GM19438 (cell line): ENCODE results near the gene LEFTY2.
A peak's percentile ranks its signal among the peaks of the same experiment; 100 is the strongest.
"Not testable (repeated sequence)": the region's sequence is repeated elsewhere in the genome, so short reads cannot be mapped to it uniquely, and the experiment has no call there.

Experiments
- ATAC-seq: cut with Tn5 transposase; IDR thresholded peaks from one replicate; pipeline ENCODE4 v1.9.1; 2021; ENCODE audit warnings: low read depth; ENCODE audit not compliant: unreplicated experiment

LEFTY2 gene

GRCh38 chr1:225954753-225955152 is 13.7 kb upstream of the LEFTY2 start:
- no peak for ATAC-seq

GRCh38 chr1:225953315-225953714 is 12.3 kb upstream of the LEFTY2 start:
- ATAC-seq: no peak

DNA sequence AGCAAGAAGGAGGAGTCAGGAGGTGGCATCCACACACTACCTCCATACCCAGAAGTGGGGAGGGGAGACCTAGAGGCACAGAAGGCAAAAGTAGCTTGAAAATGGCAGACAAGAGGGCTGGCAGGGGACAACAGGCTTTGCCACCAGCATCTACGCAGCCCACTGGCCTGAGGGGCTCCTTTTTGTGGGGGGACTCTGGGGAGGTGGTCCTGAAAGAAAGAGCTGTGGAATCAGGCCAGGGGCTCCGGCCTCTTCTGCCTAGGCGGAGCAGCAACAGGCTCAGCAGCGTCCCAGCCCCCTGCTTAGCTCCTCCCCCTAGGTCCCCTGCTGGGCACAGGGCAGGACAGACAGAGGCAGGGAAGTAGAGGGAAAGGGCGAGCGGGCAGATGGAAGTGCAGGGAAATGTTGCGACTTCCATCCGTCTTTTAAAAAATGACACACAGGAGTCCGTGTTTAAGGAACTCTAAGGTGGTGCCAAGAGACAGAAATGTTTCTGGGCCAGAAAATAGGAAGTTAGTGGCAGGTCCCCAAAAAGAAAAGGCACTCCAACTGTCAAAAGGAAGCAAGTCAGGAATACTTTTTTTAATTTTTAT is 10.0 kb upstream of the LEFTY2 start:
- ATAC-seq: no peak

GRCh38 chr1:225949041-225949440 is 8.0 kb upstream of the LEFTY2 start:
- ATAC-seq: no peak

DNA sequence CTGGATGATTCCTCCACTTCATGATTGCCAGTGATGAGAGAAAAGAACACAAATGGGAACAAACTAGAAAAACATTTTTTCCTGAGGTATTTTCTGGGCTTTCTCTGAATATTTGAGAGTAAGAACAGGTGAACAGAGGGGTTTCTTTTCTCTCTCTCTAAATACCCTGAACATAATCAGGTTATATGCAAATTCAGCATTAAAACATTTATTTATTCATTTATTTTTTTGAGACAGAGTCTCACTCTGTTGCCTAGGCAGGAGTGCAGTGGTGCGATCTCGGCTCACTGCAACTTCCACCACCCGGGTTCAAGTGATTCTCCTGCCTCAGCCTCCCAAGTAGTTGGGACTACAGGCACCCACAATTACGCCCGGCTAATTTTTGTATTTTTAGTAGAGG is 5.8 kb upstream of the LEFTY2 start:
- no peak for ATAC-seq

- ATAC-seq: no peak
These were observed 5.1 kb upstream of the LEFTY2 start for GRCh38 chr1:225946082-225946620.

- no peak for ATAC-seq
These were observed 4.5 kb upstream of the LEFTY2 start for GRCh38 chr1:225945564-225945963.

DNA sequence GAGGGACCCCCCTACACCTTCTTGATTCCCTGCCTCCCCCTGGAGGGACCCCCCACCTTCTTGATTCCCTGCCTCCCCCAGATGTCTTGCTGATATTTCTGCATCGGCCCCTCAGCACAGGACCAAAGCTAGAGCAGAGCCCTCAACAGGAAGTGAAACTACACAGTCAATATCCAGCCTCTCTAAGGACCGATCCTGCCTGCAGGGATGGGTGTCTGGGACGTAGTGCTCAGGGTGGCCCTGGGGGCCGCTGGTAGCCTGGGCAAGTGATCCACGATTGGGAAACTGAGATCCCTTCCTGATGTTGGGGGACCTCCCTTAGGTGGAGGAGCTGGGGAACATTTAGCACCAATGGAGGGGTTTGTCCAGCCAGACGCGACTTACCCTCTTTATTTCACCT is 3.9 kb upstream of the LEFTY2 start:
- ATAC-seq: no peak

GRCh38 chr1:225944387-225944786 is 3.4 kb upstream of the LEFTY2 start:
- ATAC-seq: no peak

DNA sequence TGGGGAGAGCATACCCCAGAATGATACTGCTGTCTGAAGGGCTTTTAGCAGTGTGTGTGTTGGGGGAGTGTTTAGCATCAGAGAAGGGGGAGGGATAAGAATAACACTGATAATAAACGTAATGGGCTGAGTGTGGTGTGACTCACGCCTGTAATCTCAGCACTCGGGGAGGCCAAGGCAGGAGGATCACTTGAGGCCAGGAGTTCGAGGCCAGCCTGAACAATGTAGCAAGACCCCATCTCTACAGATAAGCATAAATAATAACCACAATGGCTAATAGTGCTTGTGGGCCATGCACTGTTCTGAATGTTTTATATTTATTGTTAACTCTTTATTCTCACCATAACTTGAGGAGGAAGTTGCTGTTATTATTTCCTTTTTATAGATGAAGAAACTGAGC is 2.6 kb upstream of the LEFTY2 start:
- no peak for ATAC-seq

DNA sequence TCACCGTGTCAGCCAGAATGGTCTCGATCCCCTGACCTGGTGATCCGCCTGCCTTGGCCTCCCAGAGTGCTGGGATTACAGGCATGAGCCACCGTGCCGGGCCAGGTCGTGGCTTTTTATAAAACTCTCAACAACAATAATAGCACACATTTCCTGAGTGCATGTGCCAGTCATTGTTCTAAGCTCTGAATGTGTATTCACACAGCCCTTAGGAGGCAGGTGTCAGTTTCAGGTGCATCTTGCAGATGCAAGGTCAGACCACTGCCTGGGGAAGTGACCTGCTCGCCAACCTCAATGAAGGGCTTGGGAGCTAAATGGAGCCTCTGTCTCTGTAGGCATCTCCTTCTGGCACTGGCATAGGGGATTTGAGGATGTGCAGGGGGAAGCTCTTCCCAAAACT is 1.6 kb upstream of the LEFTY2 start:
- peak; percentile 81 for ATAC-seq

DNA sequence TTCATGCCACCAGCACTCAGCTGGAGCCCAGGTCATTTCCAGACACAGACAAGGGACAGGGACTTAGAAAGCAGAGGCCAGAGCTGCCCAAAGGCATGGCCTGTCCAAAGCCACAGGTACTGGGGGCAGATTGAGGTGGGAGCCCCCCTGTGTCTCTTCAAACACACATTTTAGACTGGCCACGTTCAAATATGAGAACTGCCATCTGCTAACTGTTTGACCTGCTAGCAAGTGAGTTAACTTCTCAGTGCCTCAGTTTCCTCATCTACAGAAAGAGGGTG is 862 bp upstream of the LEFTY2 start:
- no peak for ATAC-seq

DNA sequence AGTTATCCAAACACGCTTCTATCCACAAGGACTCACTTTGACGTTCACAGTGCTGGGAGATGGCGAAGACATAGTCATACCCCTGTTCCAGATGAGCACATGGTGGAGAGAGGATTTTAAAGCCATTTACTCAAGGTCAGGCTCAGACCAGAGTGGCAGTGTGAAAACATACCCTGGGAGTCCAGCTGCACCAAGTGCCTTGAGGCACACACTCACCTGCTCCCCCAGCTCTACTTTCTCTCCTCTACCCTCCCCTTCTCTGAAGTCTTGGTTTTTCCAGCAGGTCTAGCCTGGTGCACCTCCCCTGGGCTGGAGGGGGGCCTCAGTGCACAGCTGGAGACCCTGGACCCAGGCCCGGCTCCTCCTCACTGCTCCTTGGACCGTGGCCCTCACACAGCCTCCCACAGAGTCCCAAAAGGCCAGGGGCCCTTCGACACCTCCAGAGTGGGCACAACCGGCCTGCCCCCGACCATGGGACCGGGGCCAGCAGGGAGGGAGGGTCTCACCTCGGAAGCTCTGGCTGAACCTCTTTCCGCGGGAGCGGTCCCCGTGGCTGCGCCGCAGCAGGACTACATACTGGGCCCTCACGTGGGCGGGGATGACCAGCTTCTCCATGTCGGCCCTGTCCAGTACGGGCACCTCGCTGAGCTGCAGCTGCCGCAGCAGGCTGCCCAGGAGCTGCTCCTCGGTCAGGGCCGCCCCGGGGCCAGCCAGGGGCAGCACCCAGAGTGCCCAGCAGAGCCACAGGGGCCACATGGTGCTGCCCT is 452 bp downstream of the LEFTY2 start:
- ATAC-seq: no peak

DNA sequence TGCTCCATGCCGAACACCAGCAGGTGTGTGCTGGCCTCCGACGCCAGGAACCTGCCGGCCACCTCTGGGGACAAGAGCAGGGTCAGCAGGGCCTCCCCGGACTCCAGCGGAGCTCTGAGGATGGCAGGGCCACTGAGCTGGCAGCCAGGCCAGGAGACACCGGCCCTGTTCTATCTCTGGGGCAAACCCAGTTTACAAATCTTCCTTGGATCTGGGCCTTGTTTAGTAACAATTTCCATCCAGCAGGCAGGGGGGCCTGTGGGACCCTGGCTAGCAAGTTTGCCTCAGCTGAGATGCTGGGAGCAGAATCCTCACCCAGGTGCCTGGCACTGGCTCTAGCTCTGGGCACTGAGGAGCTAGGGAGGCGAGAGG is 1.1 kb downstream of the LEFTY2 start:
- not testable (repeated sequence) for ATAC-seq

DNA sequence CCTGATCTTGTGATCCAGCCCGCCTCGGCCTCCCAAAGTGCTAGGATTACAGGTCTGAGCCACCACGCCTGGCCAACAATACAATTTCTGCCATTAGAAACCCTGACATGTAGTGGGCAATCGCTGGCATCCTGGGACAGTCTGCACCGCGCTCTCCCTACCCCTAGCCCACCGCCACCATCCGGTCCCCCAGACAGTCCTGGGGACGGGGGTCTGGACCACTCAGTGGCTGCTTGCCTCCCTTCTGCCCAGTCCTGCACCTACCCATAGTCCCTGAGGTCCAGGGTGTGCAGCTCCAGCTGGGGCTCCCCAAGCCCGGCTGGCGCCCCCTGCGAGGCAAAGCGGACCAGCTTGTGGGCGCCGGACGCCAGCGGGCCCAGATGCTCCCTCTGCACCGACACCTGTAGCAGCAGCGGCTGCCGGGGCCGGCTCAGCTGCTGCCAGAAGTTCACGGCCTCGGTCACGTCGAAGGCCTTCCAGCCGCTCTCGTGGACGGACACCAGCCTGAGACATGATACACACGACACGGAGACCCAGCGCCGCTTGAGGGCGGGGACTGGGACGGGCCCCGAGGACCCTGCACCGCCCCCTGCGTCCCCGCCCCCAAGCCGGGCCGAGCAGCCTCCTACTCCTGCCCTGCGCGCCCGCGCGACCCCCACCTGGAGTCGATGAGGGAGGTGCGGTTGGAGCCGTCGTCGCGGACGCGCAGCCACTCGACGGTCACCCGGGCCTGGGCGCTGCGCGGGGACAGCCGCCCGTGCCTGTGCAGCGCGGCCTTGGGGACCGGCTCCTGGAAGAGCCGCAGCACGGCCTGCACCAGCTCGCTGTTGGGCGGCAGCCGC is 1.7 kb downstream of the LEFTY2 start:
- not testable (repeated sequence) for ATAC-seq

GRCh38 chr1:225937048-225937968 is 3.7 kb downstream of the LEFTY2 start:
- ATAC-seq: no peak

DNA sequence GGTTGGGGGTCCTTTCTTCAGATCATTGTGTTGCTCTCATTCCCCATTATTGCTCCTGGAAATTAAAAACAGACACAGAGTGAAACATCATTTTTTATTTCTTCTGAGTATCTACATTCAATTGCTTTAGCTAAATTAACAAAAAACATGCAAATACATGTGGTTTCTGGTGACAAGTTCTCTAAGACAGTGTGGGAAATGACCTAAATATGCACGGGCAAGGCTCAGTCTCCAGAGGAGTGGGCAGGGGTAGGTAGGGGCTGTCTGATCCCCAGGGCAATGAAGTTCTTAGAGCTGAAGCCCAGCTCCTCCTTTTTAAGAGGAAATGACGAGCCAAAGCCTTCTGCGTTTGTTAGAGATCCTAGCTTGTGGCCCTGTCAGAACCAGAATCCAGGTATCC is 4.5 kb downstream of the LEFTY2 start:
- no peak for ATAC-seq

DNA sequence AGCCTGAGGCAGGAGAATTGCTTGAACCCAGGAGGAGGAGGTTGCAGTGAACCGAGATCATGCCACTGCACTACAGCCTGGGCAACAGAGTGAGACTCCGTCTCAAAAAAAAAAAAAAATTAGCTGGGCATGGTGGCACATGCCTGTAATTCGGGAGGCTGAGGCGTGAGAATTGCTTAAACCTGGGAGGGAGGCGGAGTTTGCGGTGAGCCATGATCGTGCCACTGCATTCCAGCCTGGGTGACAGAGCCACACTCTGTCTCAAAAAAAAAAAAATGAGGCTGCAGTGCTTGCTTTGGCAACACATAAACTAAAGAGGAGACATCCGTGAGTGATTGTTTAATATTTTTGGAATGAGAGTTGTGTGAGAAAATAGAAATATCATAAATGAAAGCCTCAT is 4.9 kb downstream of the LEFTY2 start:
- ATAC-seq: not testable (repeated sequence)

- ATAC-seq: no peak
These were observed 6.3 kb downstream of the LEFTY2 start for GRCh38 chr1:225934711-225935110.

- no peak for ATAC-seq
These were observed 7.9 kb downstream of the LEFTY2 start for GRCh38 chr1:225933072-225933471.
